Osteocyte (in vitro differentiated cells): Measurements from ENCODE around the gene OR8B12. TPM values are rescaled to one million over a fixed set of nuclear protein-coding genes. Genes with fewer than 3 reads are reported as not detected.

ENCODE experiments used
- DNase-seq: peaks from one replicate; pipeline ENCODE4 v3.0.0; 2021; ENCODE audit warnings: mixed read lengths; ENCODE audit not compliant: unreplicated experiment; ENCODE audit errors: extremely low spot score
- H3K27ac Mint-ChIP-seq: one replicate; pipeline ENCODE4 v1.8.0; 2021; ENCODE audit warnings: mild to moderate bottlenecking, mixed read lengths; ENCODE audit not compliant: unreplicated experiment
- H3K27me3 Mint-ChIP-seq: one replicate; pipeline ENCODE4 v1.8.0; 2021; ENCODE audit warnings: mixed read lengths; ENCODE audit not compliant: unreplicated experiment
- H3K36me3 Mint-ChIP-seq: one replicate; pipeline ENCODE4 v1.8.0; 2021; ENCODE audit warnings: mixed read lengths; ENCODE audit not compliant: unreplicated experiment
- H3K4me1 Mint-ChIP-seq: one replicate; pipeline ENCODE4 v1.8.0; 2021; ENCODE audit warnings: mixed read lengths; ENCODE audit not compliant: unreplicated experiment
- H3K4me3 Mint-ChIP-seq: one replicate; pipeline ENCODE4 v1.8.0; 2021; ENCODE audit warnings: mild to moderate bottlenecking, moderate library complexity, mixed read lengths; ENCODE audit not compliant: unreplicated experiment
- H3K9me3 Mint-ChIP-seq: one replicate; pipeline ENCODE4 v1.8.0; 2021; ENCODE audit warnings: mixed read lengths; ENCODE audit not compliant: unreplicated experiment
- CTCF ChIP-seq: fragments of 200-600 bp; sonication (generic); IDR thresholded peaks from 2 replicates; pipeline ENCODE4 v1.5.0; 2021; ENCODE audit warnings: antibody characterized with exemption, mild to moderate bottlenecking, moderate library complexity
- total RNA-seq: library from RNA; stranded (reverse); gene quantifications from 2 replicates; pipeline ENCODE4 v1.2.1, GENCODE V29; 2021

The OR8B12 gene
- total RNA-seq, 1 donor from 2014 or later: not detected

- H3K36me3 Mint-ChIP-seq: no peaks in the 10 kb centered on the region
- H3K4me3 Mint-ChIP-seq: no peak overlapping the region
- TF ChIP-seq CTCF: no peak
- no peak overlapping the region for H3K27ac Mint-ChIP-seq
- peaks cover 7% of the 10 kb centered on the region for H3K27me3 Mint-ChIP-seq
- DNase-seq: no peak
- no peaks in the 10 kb centered on the region for H3K4me1 Mint-ChIP-seq
- H3K9me3 Mint-ChIP-seq: no peaks in the 10 kb centered on the region
These were observed 7.8 kb downstream of the OR8B12 start for GRCh38 chr11:124535552-124536232.

GRCh38 chr11:124534051-124534450, 9.4 kb downstream of the OR8B12 start:
- H3K36me3 Mint-ChIP-seq: no peaks in the 10 kb centered on the region
- DNase-seq: no peak
- no peak overlapping the region for H3K4me3 Mint-ChIP-seq
- peaks cover 8% of the 10 kb centered on the region for H3K27me3 Mint-ChIP-seq
- no peak for TF ChIP-seq CTCF
- no peak overlapping the region for H3K27ac Mint-ChIP-seq
- no peaks in the 10 kb centered on the region for H3K4me1 Mint-ChIP-seq
- no peaks in the 10 kb centered on the region for H3K9me3 Mint-ChIP-seq

- Mint-ChIP-seq H3K27ac (no peak overlapping the region), H3K9me3 (no peaks in the 10 kb centered on the region), H3K36me3 (no peaks in the 10 kb centered on the region), H3K27me3 (peaks cover 8% of the 10 kb centered on the region), H3K4me1 (no peaks in the 10 kb centered on the region), H3K4me3 (no peak overlapping the region)
- DNase-seq: no peak
- TF ChIP-seq CTCF: no peak
These were observed 9.8 kb downstream of the OR8B12 start for GRCh38 chr11:124533626-124534025.

GRCh38 chr11:124520550-124520854, 23.0 kb downstream of the OR8B12 start:
- Mint-ChIP-seq H3K9me3 (no peaks in the 10 kb centered on the region), H3K27ac (no peak overlapping the region), H3K27me3 (peaks cover 10% of the 10 kb centered on the region), H3K36me3 (no peaks in the 10 kb centered on the region), H3K4me3 (no peak overlapping the region), H3K4me1 (no peaks in the 10 kb centered on the region)
- no peak for DNase-seq
- TF ChIP-seq CTCF: no peak

GRCh38 chr11:124519850-124520549, 23.5 kb downstream of the OR8B12 start:
- Mint-ChIP-seq H3K9me3 (no peaks in the 10 kb centered on the region), H3K4me3 (no peak overlapping the region), H3K4me1 (no peaks in the 10 kb centered on the region), H3K36me3 (no peaks in the 10 kb centered on the region), H3K27ac (no peak overlapping the region), H3K27me3 (peaks cover 10% of the 10 kb centered on the region)
- no peak for DNase-seq
- no peak for TF ChIP-seq CTCF
